HepG2 (cell line): ENCODE data around the gene LLGL2. TPM values are rescaled to one million over a fixed set of nuclear protein-coding genes. Genes with fewer than 3 reads are reported as not detected.

Experiments
- ATAC-seq: fragments of 200-7000 bp; cut with Tn5 transposase; 3 replicates; pipeline ENCODE4 v1.9.1; 2020; ENCODE audit warnings: mild to moderate bottlenecking, moderate library complexity
- BruUV-seq: library from RNA; stranded (reverse); fragments of 400-500 nt; replicated peaks from 2 replicates; lab custom pipeline; 2021; lab: Mats Ljungman, UMichigan
- CTCF ChIA-PET: fragments of 300-600 bp; formaldehyde crosslinking; extraction: SDS; loops from one replicate; lab custom pipeline; 2021; ENCODE audit warnings: low total read pairs, inconsistent platforms, low intra/inter-chr PET ratio; lab: Yijun Ruan, JAX
- POLR2A ChIA-PET: fragments of 350-600 bp; sonication (Branson Sonifier 250); formaldehyde crosslinking; loops from one replicate; lab custom pipeline; 2020; ENCODE audit warnings: antibody characterized with exemption, inconsistent platforms; lab: Yijun Ruan, JAX
- DNase-seq: peaks from one replicate; pipeline ENCODE4 v3.0.0-alpha.2; 2015; ENCODE audit warnings: low spot score
- FAIRE-seq: peaks from 3 replicates; lab custom pipeline; 2011; peaks lifted over from hg19 to GRCh38; lab: Jason Lieb, UNC
- H2AFZ ChIP-seq: one replicate; pipeline ENCODE4 v1.6.1; 2011; ENCODE audit warnings: low read length, inconsistent platforms
- H3K27ac ChIP-seq: fragments of 300-600 bp; 3 replicates; pipeline ENCODE4 v1.8.0; 2011; ENCODE audit warnings: mixed run types, mild to moderate bottlenecking, mixed read lengths, low read length, inconsistent platforms; ENCODE audit not compliant: insufficient read depth; ENCODE audit errors: extremely low read length
- H3K27me3 ChIP-seq, 2 experiments: fragments of 200-600 bp in 1 of 2; 2 replicates in 1 of 2; 3 replicates in 1 of 2; pipeline versions ENCODE4 v1.6.0 to v1.8.0; 2011; ENCODE audit warnings: low read length in 2 of 2, mild to moderate bottlenecking in 2 of 2, moderate library complexity in 2 of 2, inconsistent platforms in 1 of 2; ENCODE audit not compliant: insufficient read depth in 2 of 2, control insufficient read depth in 1 of 2
- H3K36me3 ChIP-seq, 2 experiments: fragments of 200-600 bp in 1 of 2; replicated peaks in 1 of 2; 2 replicates in 1 of 2; 3 replicates in 1 of 2; pipeline versions ENCODE4 v1.5.1 to v1.8.0; 2011; ENCODE audit warnings: low read length in 2 of 2, inconsistent platforms in 1 of 2; ENCODE audit not compliant: insufficient read depth in 2 of 2, control insufficient read depth in 1 of 2
- H3K4me1 ChIP-seq: 2 replicates; pipeline ENCODE4 v1.5.1; 2012; ENCODE audit warnings: low read length, inconsistent platforms; ENCODE audit not compliant: insufficient read depth
- H3K4me2 ChIP-seq: 2 replicates; pipeline ENCODE4 v1.6.0; 2011; ENCODE audit warnings: low read depth, low read length, inconsistent platforms
- H3K4me3 ChIP-seq, 3 experiments: fragments of 200-600 bp in 1 of 3; sonication (generic), shearing (Covaris generic) in 1 of 3; replicated peaks in 1 of 3; 2 replicates each; pipeline ENCODE4 v1.5.1; 2011 to 2016; ENCODE audit warnings: low read length in 3 of 3, inconsistent platforms in 2 of 3, low read depth in 2 of 3, mild to moderate bottlenecking in 2 of 3, control low read depth in 1 of 3, mixed read lengths in 1 of 3; ENCODE audit not compliant: insufficient read depth in 1 of 3
- H3K79me2 ChIP-seq: one replicate; pipeline ENCODE4 v1.6.1; 2011; ENCODE audit warnings: low read length, inconsistent platforms; ENCODE audit not compliant: insufficient read depth
- H3K9ac ChIP-seq: 2 replicates; pipeline ENCODE4 v1.6.0; 2011; ENCODE audit warnings: mild to moderate bottlenecking, low read depth, low read length, inconsistent platforms; ENCODE audit not compliant: insufficient read depth
- H3K9me3 ChIP-seq: 2 replicates; pipeline ENCODE4 v1.5.1; 2012; ENCODE audit warnings: mild to moderate bottlenecking, low read length
- H4K20me1 ChIP-seq: 2 replicates; pipeline ENCODE4 v1.6.0; 2011; ENCODE audit warnings: inconsistent platforms, mild to moderate bottlenecking, low read length, moderate library complexity; ENCODE audit not compliant: insufficient read depth
- ARNTL ChIP-seq: sonication (generic); formaldehyde crosslinking; IDR thresholded peaks from 2 replicates; pipeline ENCODE4 v1.4.0; 2020; ENCODE audit warnings: mild to moderate bottlenecking, missing genetic modification reagents
- RORA ChIP-seq: sonication (generic); formaldehyde crosslinking; IDR thresholded peaks from 2 replicates; pipeline ENCODE4 v1.5.0; 2020; ENCODE audit warnings: mild to moderate bottlenecking, missing genetic modification reagents, moderate library complexity
- TOPORS ChIP-seq: sonication (generic); formaldehyde crosslinking; IDR thresholded peaks from 2 replicates; pipeline ENCODE4 v1.8.0; 2023; ENCODE audit warnings: mild to moderate bottlenecking, missing genetic modification reagents
- ZNF136 ChIP-seq: sonication (generic); formaldehyde crosslinking; IDR thresholded peaks from 2 replicates; pipeline ENCODE4 v1.8.1; 2022; ENCODE audit warnings: low read depth, mild to moderate bottlenecking, moderate library complexity, missing genetic modification reagents
- ZNF34 ChIP-seq: sonication (generic); formaldehyde crosslinking; IDR thresholded peaks from 2 replicates; pipeline ENCODE4 v1.4.0; 2020; ENCODE audit warnings: mild to moderate bottlenecking, missing genetic modification reagents, borderline replicate concordance
- ZNF451 ChIP-seq: sonication (generic); formaldehyde crosslinking; IDR thresholded peaks from 2 replicates; pipeline ENCODE4 v1.5.0; 2020; ENCODE audit warnings: mild to moderate bottlenecking, missing genetic modification reagents
- ZNF569 ChIP-seq: sonication (generic); formaldehyde crosslinking; IDR thresholded peaks from 2 replicates; pipeline ENCODE4 v1.5.0; 2020; ENCODE audit warnings: mild to moderate bottlenecking, missing genetic modification reagents, moderate library complexity, borderline replicate concordance
- ZNF781 ChIP-seq: sonication (generic); formaldehyde crosslinking; IDR thresholded peaks from 2 replicates; pipeline ENCODE4 v1.5.1; 2020; ENCODE audit warnings: borderline replicate concordance, mild to moderate bottlenecking, missing genetic modification reagents; ENCODE audit errors: not compliant biosample characterization
- ZSCAN9 ChIP-seq: IDR thresholded peaks from 2 replicates; pipeline ENCODE4 v1.6.1; 2016; ENCODE audit warnings: borderline replicate concordance
- WGBS: methylation state at CpG from one replicate; pipeline ENCODE4 v1.1.6; 2017; ENCODE audit warnings: low lambda C conversion rate; 5-methylcytosine and 5-hydroxymethylcytosine counted together
- in situ Hi-C: cut with HindIII; loops from 2 replicates; pipeline ENCODE4 v1.10.0; 2017; ENCODE audit warnings: low pct_unique_long_range_greater_than_20kb; ENCODE audit not compliant: extremely low pct_ligation_motif_present
- intact Hi-C: fragments of 100-400 bp; cut with micrococcal nuclease; formaldehyde crosslinking; loops from one replicate; pipeline ENCODE4 v1.10.0; 2022; ENCODE audit not compliant: unreplicated experiment
- polyA plus RNA-seq, 8 experiments: library from polyadenylated mRNA; depleted of rRNA in 3 of 8; stranded (reverse) in 7 of 8; unstranded in 1 of 8; fragments of >200 nt; fragmentation: Illumina TruSeq in 4 of 8; extraction: Trizol in 4 of 8; gene quantifications; 2 replicates each; pipeline versions ENCODE4 v1.2.1 to v1.2.3, GENCODE V29; 2011 to 2016; ENCODE audit warnings: low read depth in 4 of 8, missing spikeins in 1 of 8, mixed read lengths in 1 of 8; ENCODE audit not compliant: insufficient read depth in 1 of 8
- total RNA-seq, 5 experiments: library from RNA; depleted of rRNA; stranded (reverse); fragments of >200 nt; fragmentation: Illumina TruSeq; extraction: Trizol; gene quantifications; 2 replicates each; pipeline ENCODE4 v1.2.3, GENCODE V29; 2016; ENCODE audit warnings: low read depth in 1 of 5
- TF ChIP-seq, protein P1 (sequence below): sonication (generic); formaldehyde crosslinking; IDR thresholded peaks from 2 replicates; pipeline ENCODE4 v1.5.0; 2020; ENCODE audit warnings: missing genetic modification reagents
- TF ChIP-seq, protein P2 (sequence below): sonication (generic); formaldehyde crosslinking; IDR thresholded peaks from 2 replicates; pipeline ENCODE4 v1.4.0; 2020; ENCODE audit warnings: mild to moderate bottlenecking, missing genetic modification reagents
- TF ChIP-seq, protein P3 (sequence below): sonication (generic); formaldehyde crosslinking; IDR thresholded peaks from 2 replicates; pipeline ENCODE4 v1.4.0; 2020; ENCODE audit warnings: missing genetic modification reagents

LLGL2 gene
- total and polyA plus RNA-seq, 2 of the 13 experiments (the other 11 are each of a cell fraction or from before 2014, with no cell fraction given) = 83.0 to 86.7 TPM

DNA sequence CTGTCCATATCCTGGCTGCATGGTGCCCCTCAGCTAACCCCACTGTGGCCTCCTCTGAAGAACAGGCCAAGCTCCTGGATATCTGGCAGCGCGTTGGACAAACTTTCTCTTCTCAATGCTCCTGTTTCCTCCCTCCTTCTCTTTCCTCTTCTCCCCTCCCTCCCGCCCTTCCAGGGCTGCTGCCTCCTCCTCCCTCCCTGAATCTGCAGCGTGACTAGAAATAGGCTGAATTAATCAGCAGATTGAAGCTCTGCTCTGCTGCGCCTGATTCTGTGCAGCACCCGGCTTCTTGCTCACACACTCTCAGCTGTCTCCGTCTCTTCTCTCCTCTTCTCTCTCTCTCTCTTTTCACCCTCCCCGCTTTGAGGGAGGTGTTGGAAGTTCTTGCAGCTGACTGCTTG is 49.2 kb upstream of the LLGL2 start:
- 96% methylated on average over 8 of the region's 8 CpGs for WGBS
- DNase-seq = no peak
- POLR2A ChIA-PET = interaction anchor here (1.0 kb wide), 1 partner anchor 20 kb away, joined by 6 read pairs; the partner anchor contains the start of gene TMEM94
- BruUV-seq = no TSS peak
- Histone ChIP-seq H3K79me2 (no peaks in the 10 kb centered on the region), H3K9ac (no peak overlapping the region), H3K9me3 (no peaks in the 10 kb centered on the region), H3K27ac (no peak overlapping the region), H3K4me3 (no peak overlapping the region), H3K27me3 (no peaks in the 10 kb centered on the region), H2AFZ (no peak overlapping the region), H3K4me2 (no peak overlapping the region), H3K4me1 (peaks cover 20% of the 10 kb centered on the region), H3K36me3 (peaks cover 21 to 52% of the 10 kb centered on the region in 2 experiments), H4K20me1 (peaks cover 13% of the 10 kb centered on the region; the same call in 1 of the 2 replicates)
- ATAC-seq = no peak
- CTCF ChIA-PET = no interaction called here
- TF ChIP-seq ZSCAN9 (no peak), ZNF451 (CRISPR knock-in tag) (no peak), TOPORS (CRISPR knock-in tag) (no peak), ZNF569 (CRISPR knock-in tag) (no peak), ZNF136 (CRISPR knock-in tag) (no peak), ZNF34 (CRISPR knock-in tag) (no peak), ARNTL (CRISPR knock-in tag) (no peak), RORA (CRISPR knock-in tag) (no peak), ZNF781 (no peak)
- TF ChIP-seq, protein P1, sequence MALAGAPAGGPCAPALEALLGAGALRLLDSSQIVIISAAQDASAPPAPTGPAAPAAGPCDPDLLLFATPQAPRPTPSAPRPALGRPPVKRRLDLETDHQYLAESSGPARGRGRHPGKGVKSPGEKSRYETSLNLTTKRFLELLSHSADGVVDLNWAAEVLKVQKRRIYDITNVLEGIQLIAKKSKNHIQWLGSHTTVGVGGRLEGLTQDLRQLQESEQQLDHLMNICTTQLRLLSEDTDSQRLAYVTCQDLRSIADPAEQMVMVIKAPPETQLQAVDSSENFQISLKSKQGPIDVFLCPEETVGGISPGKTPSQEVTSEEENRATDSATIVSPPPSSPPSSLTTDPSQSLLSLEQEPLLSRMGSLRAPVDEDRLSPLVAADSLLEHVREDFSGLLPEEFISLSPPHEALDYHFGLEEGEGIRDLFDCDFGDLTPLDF = no peak
- TF ChIP-seq, protein P2, sequence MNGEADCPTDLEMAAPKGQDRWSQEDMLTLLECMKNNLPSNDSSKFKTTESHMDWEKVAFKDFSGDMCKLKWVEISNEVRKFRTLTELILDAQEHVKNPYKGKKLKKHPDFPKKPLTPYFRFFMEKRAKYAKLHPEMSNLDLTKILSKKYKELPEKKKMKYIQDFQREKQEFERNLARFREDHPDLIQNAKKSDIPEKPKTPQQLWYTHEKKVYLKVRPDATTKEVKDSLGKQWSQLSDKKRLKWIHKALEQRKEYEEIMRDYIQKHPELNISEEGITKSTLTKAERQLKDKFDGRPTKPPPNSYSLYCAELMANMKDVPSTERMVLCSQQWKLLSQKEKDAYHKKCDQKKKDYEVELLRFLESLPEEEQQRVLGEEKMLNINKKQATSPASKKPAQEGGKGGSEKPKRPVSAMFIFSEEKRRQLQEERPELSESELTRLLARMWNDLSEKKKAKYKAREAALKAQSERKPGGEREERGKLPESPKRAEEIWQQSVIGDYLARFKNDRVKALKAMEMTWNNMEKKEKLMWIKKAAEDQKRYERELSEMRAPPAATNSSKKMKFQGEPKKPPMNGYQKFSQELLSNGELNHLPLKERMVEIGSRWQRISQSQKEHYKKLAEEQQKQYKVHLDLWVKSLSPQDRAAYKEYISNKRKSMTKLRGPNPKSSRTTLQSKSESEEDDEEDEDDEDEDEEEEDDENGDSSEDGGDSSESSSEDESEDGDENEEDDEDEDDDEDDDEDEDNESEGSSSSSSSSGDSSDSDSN (CRISPR knock-in tag) = no peak
- TF ChIP-seq, protein P3, sequence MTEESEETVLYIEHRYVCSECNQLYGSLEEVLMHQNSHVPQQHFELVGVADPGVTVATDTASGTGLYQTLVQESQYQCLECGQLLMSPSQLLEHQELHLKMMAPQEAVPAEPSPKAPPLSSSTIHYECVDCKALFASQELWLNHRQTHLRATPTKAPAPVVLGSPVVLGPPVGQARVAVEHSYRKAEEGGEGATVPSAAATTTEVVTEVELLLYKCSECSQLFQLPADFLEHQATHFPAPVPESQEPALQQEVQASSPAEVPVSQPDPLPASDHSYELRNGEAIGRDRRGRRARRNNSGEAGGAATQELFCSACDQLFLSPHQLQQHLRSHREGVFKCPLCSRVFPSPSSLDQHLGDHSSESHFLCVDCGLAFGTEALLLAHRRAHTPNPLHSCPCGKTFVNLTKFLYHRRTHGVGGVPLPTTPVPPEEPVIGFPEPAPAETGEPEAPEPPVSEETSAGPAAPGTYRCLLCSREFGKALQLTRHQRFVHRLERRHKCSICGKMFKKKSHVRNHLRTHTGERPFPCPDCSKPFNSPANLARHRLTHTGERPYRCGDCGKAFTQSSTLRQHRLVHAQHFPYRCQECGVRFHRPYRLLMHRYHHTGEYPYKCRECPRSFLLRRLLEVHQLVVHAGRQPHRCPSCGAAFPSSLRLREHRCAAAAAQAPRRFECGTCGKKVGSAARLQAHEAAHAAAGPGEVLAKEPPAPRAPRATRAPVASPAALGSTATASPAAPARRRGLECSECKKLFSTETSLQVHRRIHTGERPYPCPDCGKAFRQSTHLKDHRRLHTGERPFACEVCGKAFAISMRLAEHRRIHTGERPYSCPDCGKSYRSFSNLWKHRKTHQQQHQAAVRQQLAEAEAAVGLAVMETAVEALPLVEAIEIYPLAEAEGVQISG = no peak
- intact Hi-C loops = no loop called here
- in situ Hi-C loops = no loop called here
- no peak for FAIRE-seq
